ENCODE measurements around the gene INPP5D. TPM values are rescaled to one million over a fixed set of nuclear protein-coding genes. Genes with fewer than 3 reads are reported as not detected.

INPP5D gene
- total and polyA plus RNA-seq, 2 donors (not counting 1 experiment from before 2014, with no cell fraction given) = 0.01 to 0.33 TPM

DNA sequence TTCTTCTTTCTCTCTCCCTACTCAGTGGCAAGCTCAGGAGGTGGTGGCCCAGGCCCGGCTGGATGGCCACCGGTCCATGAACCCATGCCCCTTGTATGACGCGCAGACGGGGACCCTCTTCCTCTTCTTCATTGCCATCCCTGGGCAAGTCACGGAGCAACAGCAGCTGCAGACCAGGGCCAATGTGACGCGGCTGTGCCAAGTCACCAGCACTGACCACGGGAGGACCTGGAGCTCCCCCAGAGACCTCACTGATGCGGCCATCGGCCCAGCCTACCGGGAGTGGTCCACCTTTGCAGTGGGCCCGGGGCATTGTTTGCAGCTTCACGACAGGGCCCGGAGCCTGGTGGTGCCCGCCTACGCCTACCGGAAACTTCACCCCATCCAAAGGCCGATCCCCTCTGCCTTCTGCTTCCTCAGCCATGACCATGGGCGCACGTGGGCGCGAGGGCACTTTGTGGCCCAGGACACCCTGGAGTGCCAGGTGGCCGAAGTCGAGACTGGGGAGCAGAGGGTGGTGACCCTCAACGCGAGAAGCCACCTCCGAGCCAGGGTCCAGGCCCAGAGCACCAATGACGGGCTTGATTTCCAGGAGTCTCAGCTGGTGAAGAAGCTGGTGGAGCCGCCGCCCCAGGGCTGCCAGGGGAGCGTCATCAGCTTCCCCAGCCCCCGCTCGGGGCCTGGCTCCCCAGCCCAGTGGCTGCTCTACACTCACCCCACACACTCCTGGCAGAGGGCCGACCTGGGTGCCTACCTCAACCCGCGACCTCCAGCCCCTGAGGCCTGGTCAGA, 25.9 kb upstream of the INPP5D start:
- no peak overlapping the region for H3K9ac ChIP-seq (ENCODE audit: insufficient read depth, low read length)
- H3K4me3 ChIP-seq (replicated peaks in 1 of 4; ENCODE audit: control extremely low read depth in 1 of 4, insufficient read depth in 1 of 4, low read depth in 3 of 4, low read length in 4 of 4) = no peak overlapping the region
- peaks cover 6% of the 10 kb centered on the region for H3K9me3 ChIP-seq (ENCODE audit: control insufficient read depth, insufficient read depth, low read depth, low read length)
- H3K27ac ChIP-seq (ENCODE audit: insufficient read depth, low read length) = no peak overlapping the region
- no peak overlapping the region for H2AFZ ChIP-seq (ENCODE audit: low read length)
- TF ChIP-seq EZH2 (IDR thresholded peaks at IDR 0.05; ENCODE audit: low read length, missing control alignments) = no peak
- no peak for TF ChIP-seq CTCF (conservative IDR thresholded peaks at IDR 0.05 in 1 of 2, IDR thresholded peaks at IDR 0.05 in 1 of 2; ENCODE audit: low read depth in 1 of 2, low read length in 2 of 2)
- H4K20me1 ChIP-seq (ENCODE audit: control insufficient read depth, extremely low read depth, insufficient read depth, low read length) = no peaks in the 10 kb centered on the region
- H3K36me3 ChIP-seq (ENCODE audit: control insufficient read depth, insufficient read depth, low read length) = no peaks in the 10 kb centered on the region
- no peak for DNase-seq (ENCODE audit: low read depth in 2 of 2)
- no peaks in the 10 kb centered on the region for H3K79me2 ChIP-seq (ENCODE audit: control insufficient read depth, insufficient read depth, low read length)
- no peak overlapping the region for H3K4me2 ChIP-seq (ENCODE audit: extremely low read depth, insufficient read depth, low read length)
- H3K27me3 ChIP-seq (ENCODE audit: control insufficient read depth, insufficient read depth, low read length) = no peaks in the 10 kb centered on the region
- H3K4me1 ChIP-seq (ENCODE audit: control insufficient read depth, extremely low read depth, insufficient read depth, low read length) = peaks cover 3% of the 10 kb centered on the region

DNA sequence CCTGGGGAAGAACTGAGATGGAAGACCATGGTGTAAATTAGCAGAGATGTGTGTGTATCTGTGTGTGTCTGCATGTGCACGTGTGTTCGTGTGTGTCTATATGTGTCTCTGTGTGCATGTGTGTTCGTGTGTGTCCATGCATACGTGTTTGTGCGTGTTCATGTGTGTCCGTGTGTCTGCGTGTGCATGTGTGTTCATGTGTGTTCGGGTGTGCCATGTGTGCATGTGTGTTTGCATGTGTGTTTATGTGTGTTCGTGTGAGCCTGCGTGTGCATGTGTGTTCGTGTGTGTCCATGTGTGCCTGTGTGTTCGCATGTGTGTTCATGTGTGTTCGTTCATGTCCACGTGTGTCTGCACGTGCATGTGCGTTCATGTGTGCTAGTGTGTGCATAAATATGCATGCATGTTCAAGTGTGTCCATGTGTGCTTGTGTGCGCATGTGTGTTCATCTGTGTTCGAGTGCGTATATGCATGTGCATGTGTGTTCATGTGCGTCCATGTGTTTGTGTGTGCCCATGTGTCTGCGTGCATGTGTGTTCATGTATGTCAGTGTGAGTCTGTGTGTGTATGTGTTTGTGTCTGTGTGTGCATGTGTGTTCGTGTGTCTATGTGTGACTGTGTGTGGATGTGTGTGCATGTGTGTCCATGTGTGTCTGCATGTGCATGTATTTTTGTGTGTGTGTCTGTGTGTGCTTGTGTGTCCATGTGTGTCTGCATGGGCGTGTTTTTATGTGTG, 24.5 kb upstream of the INPP5D start:
- Histone ChIP-seq H3K27ac (ENCODE audit: insufficient read depth, low read length) (no peak overlapping the region), H4K20me1 (ENCODE audit: control insufficient read depth, extremely low read depth, insufficient read depth, low read length) (no peaks in the 10 kb centered on the region), H3K4me2 (ENCODE audit: extremely low read depth, insufficient read depth, low read length) (no peak overlapping the region), H3K4me3 (replicated peaks in 1 of 4; ENCODE audit: control extremely low read depth in 1 of 4, insufficient read depth in 1 of 4, low read depth in 3 of 4, low read length in 4 of 4) (no peak overlapping the region), H2AFZ (ENCODE audit: low read length) (no peak overlapping the region), H3K4me1 (ENCODE audit: control insufficient read depth, extremely low read depth, insufficient read depth, low read length) (peaks cover 3% of the 10 kb centered on the region), H3K9me3 (ENCODE audit: control insufficient read depth, insufficient read depth, low read depth, low read length) (peaks cover 6% of the 10 kb centered on the region), H3K9ac (ENCODE audit: insufficient read depth, low read length) (no peak overlapping the region), H3K79me2 (ENCODE audit: control insufficient read depth, insufficient read depth, low read length) (no peaks in the 10 kb centered on the region), H3K36me3 (ENCODE audit: control insufficient read depth, insufficient read depth, low read length) (no peaks in the 10 kb centered on the region), H3K27me3 (ENCODE audit: control insufficient read depth, insufficient read depth, low read length) (no peaks in the 10 kb centered on the region)
- TF ChIP-seq EZH2 (IDR thresholded peaks at IDR 0.05; ENCODE audit: low read length, missing control alignments) = no peak
- TF ChIP-seq CTCF (conservative IDR thresholded peaks at IDR 0.05 in 1 of 2, IDR thresholded peaks at IDR 0.05 in 1 of 2; ENCODE audit: low read depth in 1 of 2, low read length in 2 of 2) = no peak
- no peak for DNase-seq (ENCODE audit: low read depth in 2 of 2)

- no peak for DNase-seq (ENCODE audit: low read depth in 2 of 2)
- Histone ChIP-seq H3K4me1 (ENCODE audit: control insufficient read depth, extremely low read depth, insufficient read depth, low read length) (peaks cover 3% of the 10 kb centered on the region), H3K27ac (ENCODE audit: insufficient read depth, low read length) (no peak overlapping the region), H3K9ac (ENCODE audit: insufficient read depth, low read length) (no peak overlapping the region), H3K4me2 (ENCODE audit: extremely low read depth, insufficient read depth, low read length) (no peak overlapping the region), H2AFZ (ENCODE audit: low read length) (no peak overlapping the region), H3K4me3 (replicated peaks in 1 of 4; ENCODE audit: control extremely low read depth in 1 of 4, insufficient read depth in 1 of 4, low read depth in 3 of 4, low read length in 4 of 4) (no peak overlapping the region), H3K79me2 (ENCODE audit: control insufficient read depth, insufficient read depth, low read length) (no peaks in the 10 kb centered on the region), H3K9me3 (ENCODE audit: control insufficient read depth, insufficient read depth, low read depth, low read length) (peaks cover 6% of the 10 kb centered on the region), H4K20me1 (ENCODE audit: control insufficient read depth, extremely low read depth, insufficient read depth, low read length) (no peaks in the 10 kb centered on the region), H3K36me3 (ENCODE audit: control insufficient read depth, insufficient read depth, low read length) (no peaks in the 10 kb centered on the region), H3K27me3 (ENCODE audit: control insufficient read depth, insufficient read depth, low read length) (no peaks in the 10 kb centered on the region)
- TF ChIP-seq EZH2 (IDR thresholded peaks at IDR 0.05; ENCODE audit: low read length, missing control alignments) = no peak
- TF ChIP-seq CTCF (conservative IDR thresholded peaks at IDR 0.05 in 1 of 2, IDR thresholded peaks at IDR 0.05 in 1 of 2; ENCODE audit: low read depth in 1 of 2, low read length in 2 of 2) = no peak
These were observed 23.8 kb upstream of the INPP5D start for GRCh38 chr2:233036162-233036838.

Measured in fibroblast of lung (primary cell).